HuH-7.5 (cell line): Measurements from ENCODE around the gene GRIK4.

Experiments used
- DNase-seq: peaks from one replicate; pipeline ENCODE4 v3.0.0; 2011; ENCODE audit warnings: low spot score

Gene GRIK4

DNA sequence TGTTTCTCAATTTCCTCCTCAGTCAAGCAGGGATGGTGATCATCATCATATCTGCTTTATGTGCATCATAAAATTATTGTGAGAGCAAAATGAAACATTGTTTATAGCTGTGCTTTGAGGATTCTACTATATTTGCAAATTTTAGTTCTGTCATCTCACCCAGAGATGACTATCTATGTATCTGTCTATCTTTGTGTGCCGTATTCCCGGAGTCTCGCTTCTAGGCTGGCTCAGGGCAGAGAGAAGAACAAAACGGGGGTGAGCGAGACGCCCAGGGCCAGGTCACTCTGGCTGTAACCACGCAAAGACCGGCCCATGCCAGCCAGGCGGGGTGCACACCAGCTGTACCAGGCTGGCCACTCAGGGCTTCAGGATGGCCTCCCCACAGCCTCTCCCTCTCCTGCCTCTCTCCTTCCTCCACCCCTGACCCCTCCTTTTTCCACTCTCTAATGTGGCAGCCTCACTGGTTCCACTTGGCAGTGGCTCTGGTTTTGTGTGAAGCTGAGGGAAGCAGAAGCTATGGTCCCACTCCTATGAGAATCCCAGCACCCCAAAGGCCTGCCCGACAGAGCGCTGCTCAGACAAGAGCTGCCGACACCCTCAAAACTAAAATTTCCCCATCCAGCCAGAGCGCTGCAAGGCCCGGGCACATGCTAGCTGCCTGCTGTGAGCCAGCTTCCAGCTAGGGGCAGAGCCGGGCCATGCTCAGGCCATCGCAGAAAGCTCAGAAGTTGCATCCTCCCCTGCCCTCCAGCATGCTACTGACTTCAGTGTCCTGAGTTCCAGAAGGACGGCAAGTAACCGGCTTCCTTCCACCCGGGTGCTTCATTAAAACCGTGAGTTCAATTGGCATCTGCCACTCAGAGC, 372.8 kb downstream of the GRIK4 start:
- no peak for DNase-seq

DNA sequence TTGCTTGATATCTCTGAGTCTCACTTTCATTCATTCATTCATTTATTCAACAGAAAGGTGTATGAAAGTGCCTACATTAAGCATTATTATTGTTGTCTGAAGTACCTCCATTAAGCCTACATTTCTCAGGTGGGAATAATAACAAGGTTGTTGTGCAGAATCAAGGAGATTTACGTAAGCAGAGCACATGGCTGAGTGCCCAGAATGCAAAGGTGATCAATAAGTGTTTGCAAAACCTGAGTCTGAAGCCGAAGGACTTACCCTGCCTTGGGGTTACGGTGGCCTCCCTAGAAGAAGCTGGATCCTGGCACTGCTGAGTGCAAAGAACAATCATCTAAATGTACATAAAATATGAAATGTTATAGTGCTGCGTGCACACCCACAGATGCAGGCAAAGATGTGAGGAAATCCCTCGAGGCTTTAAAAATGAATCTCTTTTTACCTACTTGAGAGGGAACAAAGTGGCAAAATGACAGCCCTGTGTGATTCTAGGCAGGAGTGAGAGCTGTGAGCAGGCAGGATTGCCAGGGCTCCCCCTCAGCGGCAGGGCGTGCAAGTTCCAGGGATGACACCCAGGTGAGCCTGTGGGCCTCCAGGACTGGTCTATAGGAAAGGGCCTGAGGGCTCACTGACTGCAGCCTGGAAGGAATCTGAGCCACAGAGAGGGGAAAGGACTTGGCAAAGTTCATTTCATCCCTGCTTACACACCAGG, 379.2 kb downstream of the GRIK4 start:
- DNase-seq: no peak

DNA sequence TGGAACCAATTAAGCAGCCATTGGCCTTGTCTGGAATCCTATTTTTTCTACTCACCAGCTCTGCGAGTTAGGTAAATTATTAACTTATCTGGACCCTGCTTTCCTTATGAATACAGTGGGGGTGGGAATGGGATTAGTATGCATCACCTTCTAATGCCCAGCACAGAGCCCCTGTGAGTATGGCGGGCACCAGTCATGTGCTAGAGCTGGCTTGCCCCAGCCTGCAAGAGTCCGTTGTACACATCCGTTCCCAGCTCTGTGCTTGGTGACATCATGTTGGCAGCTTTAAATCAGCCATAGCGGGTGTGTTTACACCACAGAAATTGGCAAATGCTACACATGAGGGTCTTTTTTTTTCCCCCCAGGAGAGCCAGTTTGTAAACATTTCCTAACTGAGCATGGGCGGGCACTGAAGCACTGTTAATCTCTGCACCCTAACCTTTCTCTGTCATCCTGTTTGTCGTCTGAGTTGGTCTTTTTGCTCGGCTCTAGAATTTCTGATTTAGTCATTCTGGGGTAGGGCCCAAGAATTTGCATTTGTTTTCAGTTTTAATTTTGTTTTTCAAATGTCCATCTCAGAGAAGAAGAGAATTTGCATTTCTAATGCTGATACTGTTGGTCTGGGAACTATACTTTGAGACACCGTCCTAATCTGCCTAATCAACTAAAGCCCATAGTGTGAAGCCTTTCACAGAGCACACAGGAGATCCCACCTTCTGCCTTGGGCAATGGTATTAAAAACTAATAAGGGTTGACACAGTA, 382.1 kb downstream of the GRIK4 start:
- DNase-seq: no peak

DNA sequence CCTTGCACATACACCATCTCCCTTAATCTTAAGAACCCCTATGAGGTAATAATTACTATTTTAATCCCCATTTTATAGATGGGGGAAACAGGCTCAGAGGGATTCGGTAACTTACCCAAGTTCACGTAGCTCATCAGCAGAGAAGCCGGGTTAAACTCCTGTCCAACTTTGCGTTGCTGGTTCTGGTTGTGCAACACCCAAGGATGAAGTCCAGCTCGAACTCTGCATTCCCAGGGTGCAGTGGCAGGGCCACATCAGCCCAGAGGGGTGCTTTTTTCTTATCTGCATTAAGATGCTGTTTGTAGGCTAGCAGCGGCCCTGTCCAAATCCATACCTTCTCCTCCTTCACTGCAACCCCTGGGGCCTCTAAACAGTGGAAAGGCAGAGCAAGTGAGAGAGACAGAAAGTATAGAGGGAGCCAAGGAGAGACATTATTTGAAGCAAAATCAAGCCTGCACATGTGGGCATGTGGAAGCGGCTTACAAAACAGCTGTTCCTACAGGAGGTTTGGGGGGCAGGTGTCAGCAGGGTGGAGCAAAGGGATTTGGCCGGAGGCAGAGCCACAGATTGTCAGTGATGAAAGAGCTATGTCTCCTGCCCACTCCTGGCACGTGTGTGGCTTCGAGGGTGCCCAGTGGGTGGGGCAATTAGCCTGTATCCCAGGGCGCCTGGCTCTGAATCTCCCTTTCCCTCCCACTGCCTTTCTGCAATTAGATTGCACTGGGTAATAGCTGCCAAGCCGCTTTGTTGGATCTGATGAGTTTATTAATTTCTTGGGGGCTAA, 382.8 kb downstream of the GRIK4 start:
- DNase-seq: no peak

DNA sequence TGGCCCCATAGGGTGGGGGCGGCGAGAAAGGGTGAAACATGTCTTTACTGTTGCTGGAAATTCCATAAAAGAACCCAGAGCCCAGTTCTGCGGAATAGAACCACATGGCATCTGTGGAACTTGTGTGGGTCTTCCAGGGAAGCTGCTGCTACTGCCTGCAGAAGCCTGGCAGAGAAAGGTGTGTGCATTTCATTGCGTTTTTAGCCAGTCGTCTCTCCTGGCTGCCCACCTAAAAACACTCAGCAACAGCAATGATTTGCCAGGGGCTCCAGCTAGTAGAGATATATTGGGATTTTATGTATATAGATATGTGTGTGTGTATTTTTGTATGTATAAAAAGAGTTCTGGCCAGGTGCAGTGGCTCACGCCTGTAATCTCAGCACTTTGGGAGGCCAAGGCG, 385.1 kb downstream of the GRIK4 start:
- DNase-seq: no peak

DNA sequence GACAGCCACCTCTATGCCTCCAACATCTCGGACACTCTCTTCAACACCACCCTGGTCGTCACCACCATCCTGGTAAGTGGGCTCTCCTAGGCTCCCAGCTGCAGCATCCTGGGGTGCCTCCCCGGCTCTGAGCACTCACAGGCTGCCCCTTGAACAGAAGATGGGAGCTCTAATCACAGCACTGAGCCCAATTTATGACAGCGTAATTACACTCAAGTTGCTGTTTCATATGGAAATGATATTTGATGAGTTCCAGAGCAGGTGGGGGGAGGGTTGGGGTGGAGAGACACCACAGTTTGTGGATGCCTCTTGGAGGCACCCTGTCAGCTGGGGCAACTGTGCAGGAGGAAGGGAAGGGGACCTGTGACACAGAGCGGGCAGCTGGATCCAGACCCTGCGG, 387.0 kb downstream of the GRIK4 start:
- DNase-seq: no peak

DNA sequence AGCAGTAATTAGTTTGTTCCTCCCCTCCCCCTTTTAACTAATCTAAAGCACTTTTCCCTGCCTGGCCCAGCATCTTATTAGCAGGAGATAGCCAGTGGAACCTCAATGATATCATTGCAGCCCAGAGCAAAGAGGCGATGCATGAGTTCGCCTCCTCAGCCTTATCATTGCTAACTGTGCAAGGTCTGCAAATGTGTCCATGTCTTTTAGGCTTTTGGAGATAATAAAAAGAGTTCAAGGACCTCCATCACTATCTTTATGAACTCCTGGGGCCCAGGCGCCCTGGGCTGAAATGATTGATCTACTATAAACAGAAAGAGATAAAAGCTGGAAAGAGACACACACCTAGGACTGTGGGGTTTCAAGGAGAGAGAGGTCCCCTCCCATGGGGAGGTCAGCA, 388.2 kb downstream of the GRIK4 start:
- DNase-seq: no peak

DNA sequence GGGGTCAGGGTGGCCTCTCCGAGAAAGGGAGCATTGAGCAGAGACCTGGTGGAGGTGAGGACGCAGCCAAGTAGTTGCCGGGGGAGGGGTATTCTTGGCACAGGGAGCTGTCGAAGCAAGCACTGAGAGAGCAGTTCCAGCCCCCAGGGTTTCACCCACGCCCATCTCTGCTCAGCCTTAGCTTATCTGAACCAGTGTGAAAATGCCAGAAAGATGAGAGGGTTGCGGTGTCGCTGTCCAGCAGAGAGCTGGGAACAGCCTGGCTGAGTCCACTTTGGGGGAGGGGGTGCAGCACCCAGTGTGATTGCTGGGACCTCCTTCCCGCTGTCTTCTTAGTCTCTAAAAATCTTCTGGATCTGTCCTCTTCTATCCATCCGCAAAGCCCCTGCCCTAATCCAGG, 389.1 kb downstream of the GRIK4 start:
- no peak for DNase-seq

DNA sequence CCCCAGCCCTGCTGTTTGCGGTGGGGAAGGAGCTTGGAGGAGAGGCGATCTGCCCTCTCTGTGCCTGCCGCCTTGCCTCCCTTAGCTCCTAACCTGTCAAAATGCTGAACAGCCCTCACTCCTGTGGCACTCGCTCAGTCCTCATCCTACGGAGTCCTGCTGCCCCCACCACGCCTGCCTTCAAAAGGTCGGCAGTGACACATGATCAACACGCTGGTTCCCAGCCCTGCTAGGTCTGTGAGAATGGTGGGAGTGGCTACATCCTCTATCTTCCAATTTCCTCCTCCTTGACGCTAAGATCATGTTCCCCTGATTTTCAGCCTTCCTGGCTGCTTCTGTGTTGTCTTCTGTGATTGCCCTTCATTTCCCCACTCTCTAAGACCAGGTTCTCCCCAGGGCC, 392.1 kb downstream of the GRIK4 start:
- no peak for DNase-seq

DNA sequence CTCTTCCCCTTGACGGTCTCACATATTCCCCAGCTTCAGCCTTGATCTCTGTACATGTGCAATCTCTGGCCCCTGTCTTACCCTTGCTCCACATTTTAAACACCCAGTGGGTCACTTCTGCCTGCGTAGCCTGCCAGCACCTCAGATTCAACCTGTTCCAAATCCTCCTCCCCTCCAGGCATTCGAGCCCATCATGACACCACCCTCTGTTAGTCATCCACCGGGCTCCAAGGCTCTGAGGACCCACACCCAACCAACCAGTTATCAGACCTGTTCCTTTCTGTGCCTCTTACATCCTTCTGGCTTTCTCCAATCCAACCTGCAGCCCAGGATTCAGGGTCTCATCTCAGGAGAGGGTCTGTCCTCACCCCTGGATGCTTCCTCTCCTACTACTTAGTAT, 392.6 kb downstream of the GRIK4 start:
- no peak for DNase-seq

DNA sequence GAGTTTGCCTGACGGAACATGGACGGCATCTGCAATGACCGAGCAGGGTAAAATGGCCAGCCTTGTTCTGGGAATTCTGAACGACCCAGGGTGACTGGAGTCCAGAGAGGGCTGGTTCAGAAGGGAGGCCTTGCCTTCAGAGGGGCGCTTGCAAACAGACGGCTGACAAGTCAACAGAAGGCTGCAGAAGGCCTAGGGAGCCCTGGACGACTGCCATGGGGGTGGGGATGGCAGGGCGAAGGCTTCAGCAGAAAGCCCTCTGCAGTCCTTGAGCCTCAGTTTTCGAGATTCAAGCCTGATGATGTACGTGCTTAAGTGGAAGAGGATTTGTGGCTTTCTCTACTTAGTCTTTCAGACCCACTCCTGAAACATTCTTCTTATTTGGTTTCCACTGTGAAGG, 395.2 kb downstream of the GRIK4 start:
- DNase-seq: no peak

DNA sequence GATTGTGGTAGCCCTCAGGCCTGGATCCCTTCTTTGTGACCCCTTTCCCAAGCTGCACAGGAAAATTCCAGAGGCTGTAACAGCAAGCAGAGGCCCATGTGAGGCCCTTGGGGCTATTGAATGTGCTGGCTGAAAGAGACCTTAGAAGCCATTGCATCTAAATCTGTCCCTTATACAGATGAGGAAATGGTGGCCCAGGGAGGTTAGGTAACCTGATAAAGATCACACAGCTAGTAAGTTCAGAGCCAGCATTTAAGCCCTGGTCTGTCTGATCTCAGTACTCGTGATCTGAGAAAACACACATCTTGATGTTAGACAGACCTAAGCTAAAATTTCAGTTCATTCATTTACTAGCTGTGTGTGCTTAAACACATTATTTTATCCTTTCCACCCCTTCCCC, 396.4 kb downstream of the GRIK4 start:
- DNase-seq: no peak

DNA sequence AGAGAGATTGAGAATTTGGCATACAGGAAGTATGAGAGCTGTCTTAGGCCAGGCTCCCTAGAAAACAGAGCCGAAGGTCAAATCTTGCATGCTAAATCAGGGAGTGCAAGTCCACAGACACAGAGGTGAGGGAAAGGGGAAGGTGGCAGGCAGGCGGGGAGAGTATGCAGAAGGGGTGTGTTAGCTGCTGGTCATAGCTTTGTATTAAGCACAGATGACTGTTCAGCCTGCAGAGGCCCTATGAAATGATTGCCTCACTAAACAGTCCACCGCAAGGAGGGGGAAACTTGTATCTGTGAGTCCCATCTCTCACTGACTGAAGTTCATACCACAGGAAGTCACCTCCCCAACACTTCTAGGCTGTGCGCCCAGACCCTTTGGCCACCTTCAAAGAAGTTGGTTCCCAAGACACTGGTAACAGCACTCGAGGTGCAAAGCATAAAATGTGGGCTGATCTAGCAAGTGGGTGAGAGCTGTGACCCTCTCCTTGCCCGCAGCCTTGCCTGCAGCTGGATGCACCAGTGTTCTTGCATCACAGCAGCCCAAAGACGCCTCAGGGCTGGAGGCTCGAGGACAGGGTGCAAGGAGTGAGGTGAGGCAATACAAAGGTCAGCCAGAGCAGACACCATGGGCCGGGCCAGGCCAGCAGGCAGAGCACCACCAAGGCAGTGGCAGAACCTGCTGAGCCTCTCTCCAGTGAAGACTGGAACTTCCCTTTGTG, 397.1 kb downstream of the GRIK4 start:
- DNase-seq: no peak

DNA sequence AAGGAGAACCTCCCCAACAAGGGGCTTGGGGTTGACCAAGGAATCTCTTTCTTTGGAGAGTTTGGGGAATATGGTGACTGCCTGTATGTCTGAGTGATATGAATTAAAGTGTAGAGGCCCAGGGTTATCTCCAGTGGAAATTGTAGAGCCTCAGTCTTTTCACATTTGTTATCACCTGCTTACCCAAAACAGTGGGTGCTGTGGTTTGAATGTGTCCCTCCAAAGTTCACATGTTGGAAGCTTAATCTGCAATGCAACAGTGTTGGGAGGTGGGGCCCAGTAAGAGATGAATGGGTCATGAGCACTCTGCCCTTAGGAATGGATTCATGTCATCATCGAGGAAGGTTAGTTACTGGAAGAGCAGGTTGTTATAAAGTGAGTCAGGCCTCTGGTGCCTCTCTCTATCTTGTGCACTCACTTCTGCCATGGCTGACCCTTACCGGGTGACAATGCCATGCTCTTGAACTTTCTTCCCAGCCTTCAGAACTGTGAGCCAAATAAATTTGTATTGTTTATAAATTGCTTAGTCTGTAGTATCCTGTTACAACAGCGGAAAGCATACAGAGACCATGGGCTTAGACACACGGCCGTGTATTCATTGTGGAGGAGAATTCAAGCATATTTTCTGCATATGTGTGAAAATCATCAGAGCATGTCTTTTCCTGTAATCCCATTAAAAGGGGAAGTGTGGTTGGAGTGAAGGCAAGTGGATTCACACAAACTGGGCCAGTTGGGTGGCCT, 398.3 kb downstream of the GRIK4 start:
- DNase-seq: no peak

DNA sequence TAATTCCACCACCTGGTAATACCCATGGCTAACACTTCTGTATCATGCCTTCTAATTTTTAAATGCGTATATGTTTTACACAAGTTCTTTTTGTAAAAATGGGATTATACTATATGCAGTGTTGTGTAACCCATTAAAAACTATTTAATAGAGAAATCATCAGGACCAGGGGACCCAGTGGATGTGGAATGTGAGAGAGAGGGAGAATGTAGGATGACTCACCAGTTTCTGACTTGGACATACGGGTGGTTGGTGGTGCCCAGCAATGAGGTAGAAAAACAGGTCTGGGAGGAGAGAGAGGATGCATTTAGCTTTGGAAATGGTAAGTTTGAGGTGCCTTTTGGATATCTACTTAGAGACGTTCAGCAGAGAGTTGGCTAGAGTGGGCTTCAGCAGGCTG, 400.4 kb downstream of the GRIK4 start:
- no peak for DNase-seq

DNA sequence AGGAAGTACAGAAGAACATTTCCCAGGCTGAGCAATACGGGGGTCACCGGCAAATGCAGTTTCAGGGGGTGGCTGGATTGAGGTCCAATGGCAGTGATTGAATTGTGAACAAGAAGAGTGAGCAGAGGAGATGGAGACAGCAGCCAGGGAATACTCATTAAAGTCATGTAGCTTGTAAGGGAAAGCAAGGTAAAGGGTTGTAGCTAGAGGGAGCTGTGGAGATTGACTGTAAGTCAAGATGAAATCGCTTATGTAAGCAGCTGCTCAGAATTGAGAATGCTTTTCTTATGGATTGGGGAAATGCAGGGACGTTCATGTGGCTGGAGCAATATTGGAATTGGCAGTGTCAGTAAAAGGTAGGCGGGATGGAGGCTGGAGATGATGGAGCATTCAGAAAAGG, 401.0 kb downstream of the GRIK4 start:
- no peak for DNase-seq

DNA sequence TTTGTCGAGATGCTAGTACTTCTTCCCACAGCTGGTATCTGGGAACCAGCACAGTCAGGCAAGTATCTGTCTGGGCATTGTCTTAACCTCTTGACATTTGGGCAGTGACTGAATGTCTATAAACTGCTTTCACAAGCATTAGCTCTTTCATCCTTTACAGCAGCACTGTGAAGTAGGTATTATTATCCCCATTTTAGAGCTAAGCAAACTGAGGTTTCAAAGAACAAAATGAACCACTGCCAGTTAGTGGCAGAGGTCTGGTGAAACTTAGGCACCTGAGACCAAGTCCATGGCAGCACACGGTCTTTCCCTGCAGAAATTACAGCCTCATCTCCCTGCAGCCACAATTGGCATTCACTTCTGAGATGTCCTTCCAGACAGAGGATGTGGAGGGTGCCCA, 401.4 kb downstream of the GRIK4 start:
- no peak for DNase-seq

DNA sequence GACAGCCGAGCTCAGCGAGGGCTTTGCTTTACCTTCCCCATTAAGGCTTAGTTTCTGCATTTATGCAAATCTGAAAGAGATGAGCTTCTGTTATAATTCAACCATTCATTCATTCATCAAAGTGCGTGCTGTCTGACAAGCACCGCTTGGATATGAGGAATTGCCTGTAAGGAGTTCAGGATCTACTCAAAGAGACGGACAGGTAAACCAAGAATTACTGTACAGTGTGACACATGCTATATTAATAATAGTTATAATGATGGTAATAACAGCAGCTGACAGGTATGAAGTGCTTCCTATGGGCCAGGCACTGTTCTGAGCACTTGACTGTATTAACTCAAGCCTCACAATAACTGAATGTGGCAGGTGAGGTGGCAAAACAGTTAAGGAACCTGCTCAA, 402.5 kb downstream of the GRIK4 start:
- no peak for DNase-seq

DNA sequence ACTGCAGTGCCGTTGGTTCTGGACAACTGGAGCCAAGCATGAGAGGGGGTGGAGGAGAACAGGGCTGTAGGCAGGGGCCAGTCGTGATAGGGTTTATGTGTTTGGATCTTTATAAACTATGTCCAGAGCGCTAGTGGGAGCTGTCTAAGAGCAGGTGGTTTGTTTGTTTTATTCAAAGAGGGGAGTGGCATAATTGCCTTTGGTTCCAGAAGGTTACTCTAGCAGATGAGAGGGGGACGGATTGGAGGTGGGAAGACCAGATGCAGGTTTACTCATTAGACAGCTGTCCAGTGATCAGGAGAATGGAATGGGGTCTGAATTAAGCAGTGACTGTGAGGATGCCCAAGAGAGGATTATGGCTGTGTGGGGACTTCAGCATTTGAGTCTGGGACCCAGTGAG, 403.1 kb downstream of the GRIK4 start:
- DNase-seq: no peak

DNA sequence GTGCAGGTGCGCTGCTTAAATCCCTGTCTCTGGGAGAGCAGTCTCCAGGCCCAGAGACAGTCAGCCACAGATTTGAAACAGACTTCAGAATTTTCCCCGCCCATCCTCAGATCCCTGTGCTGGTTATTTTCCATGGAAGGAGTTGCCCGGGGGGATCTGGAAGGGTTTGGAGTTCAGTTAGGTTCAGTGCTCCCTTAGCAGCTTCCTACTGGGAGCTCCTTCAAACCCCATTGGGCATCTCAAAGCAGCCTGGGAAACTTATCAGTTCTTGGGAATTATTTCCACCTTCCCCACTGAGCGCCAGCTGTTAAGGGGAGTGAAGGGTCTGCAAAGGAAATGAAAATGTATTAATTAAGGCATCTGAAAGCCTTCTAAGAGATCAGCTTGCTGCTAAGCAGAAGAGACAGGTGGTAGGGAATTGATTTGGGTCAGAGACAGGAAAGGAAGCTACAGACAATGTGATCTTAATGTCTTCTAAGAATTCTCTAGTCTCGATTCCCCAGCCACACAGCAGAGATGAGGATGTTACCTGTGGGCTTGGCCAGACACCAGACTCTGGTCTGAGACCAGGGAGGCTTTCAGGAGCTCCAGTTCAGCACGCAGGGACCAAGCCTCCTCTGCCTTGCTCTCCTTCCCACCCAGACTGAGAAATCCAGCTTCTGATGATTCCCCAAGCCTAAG, 406.2 kb downstream of the GRIK4 start:
- no peak for DNase-seq
